Muscle layer of colon (tissue), 2 donors: ENCODE data around the gene GLOD4.
A peak's percentile ranks its signal among the peaks of the same experiment; 100 is the strongest.
"Not testable (repeated sequence)": the region's sequence is repeated elsewhere in the genome, so short reads cannot be mapped to it uniquely, and the experiment has no call there.

Experiments used
- H3K27ac ChIP-seq: one replicate; pipeline ENCODE4 v1.7.0; 2013; ENCODE audit warnings: low read depth, mild to moderate bottlenecking, low read length, moderate library complexity
- H3K27me3 ChIP-seq, 2 donors: one replicate each; pipeline ENCODE4 v1.7.0; 2013; ENCODE audit warnings: low read length in 2 of 2, mild to moderate bottlenecking in 2 of 2; ENCODE audit not compliant: insufficient read depth in 2 of 2, control insufficient read depth in 1 of 2
- H3K36me3 ChIP-seq: one replicate; pipeline ENCODE4 v1.7.0; 2013; ENCODE audit warnings: mild to moderate bottlenecking, low read length; ENCODE audit not compliant: insufficient read depth
- H3K4me1 ChIP-seq: one replicate; pipeline ENCODE4 v1.7.0; 2013; ENCODE audit warnings: mild to moderate bottlenecking, low read length; ENCODE audit not compliant: insufficient read depth
- H3K4me3 ChIP-seq, 2 donors: one replicate each; pipeline ENCODE4 v1.7.0; 2013; ENCODE audit warnings: low read length in 2 of 2, low read depth in 1 of 2, mild to moderate bottlenecking in 1 of 2, moderate library complexity in 1 of 2
- H3K9ac ChIP-seq: one replicate; pipeline ENCODE4 v1.7.0; 2013; ENCODE audit warnings: low read length
- H3K9me3 ChIP-seq: one replicate; pipeline ENCODE4 v1.7.0; 2013; ENCODE audit warnings: mild to moderate bottlenecking, low read length
- donor health status: abdominal sarcoma.
- donor health status: Adenocarcinoma of cecum.

Gene GLOD4

GRCh38 chr17:812638-813204, 30.6 kb upstream of the GLOD4 start:
- no peak overlapping the region for H3K27ac ChIP-seq
- peaks cover 26% of the 10 kb centered on the region for H3K36me3 ChIP-seq

GRCh38 chr17:811051-811784, 29.1 kb upstream of the GLOD4 start:
- peaks cover 5% of the 10 kb centered on the region for H3K4me1 ChIP-seq
- peak overlapping the region; percentile 63 for H3K27ac ChIP-seq
- H3K27me3 ChIP-seq, result no peaks in the 10 kb centered on the region
- H3K36me3 ChIP-seq, result peaks cover 30% of the 10 kb centered on the region
- H3K4me3 ChIP-seq, result no peak overlapping the region
- H3K9ac ChIP-seq, result no peak overlapping the region
- no peaks in the 10 kb centered on the region for H3K9me3 ChIP-seq

More at GRCh38 chr17:812638-813204, 30.6 kb upstream of the GLOD4 start:
- Histone ChIP-seq H3K27me3 (no peaks in the 10 kb centered on the region), H3K4me1 (peaks cover 5% of the 10 kb centered on the region), H3K9me3 (no peaks in the 10 kb centered on the region), H3K4me3 (no peak overlapping the region), H3K9ac (no peak overlapping the region)

GRCh38 chr17:807523-808294, 25.6 kb upstream of the GLOD4 start:
- H3K9ac ChIP-seq, result no peak overlapping the region
- no peak overlapping the region for H3K27ac ChIP-seq
- no peaks in the 10 kb centered on the region for H3K27me3 ChIP-seq
- H3K4me1 ChIP-seq, result peaks cover 5% of the 10 kb centered on the region
- no peak overlapping the region for H3K4me3 ChIP-seq
- peaks cover 24% of the 10 kb centered on the region for H3K36me3 ChIP-seq
- H3K9me3 ChIP-seq, result no peaks in the 10 kb centered on the region

- Histone ChIP-seq H3K36me3 (peaks cover 18% of the 10 kb centered on the region), H3K4me1 (peaks cover 5% of the 10 kb centered on the region), H3K9ac (no peak overlapping the region), H3K9me3 (no peaks in the 10 kb centered on the region), H3K27me3 (no peaks in the 10 kb centered on the region), H3K4me3 (no peak overlapping the region), H3K27ac (no peak overlapping the region)
These were observed 24.9 kb upstream of the GLOD4 start for GRCh38 chr17:806781-807522.

GRCh38 chr17:806346-806745, 24.3 kb upstream of the GLOD4 start:
- H3K4me3 ChIP-seq, result no peak overlapping the region
- H3K27me3 ChIP-seq, result no peaks in the 10 kb centered on the region
- peaks cover 21% of the 10 kb centered on the region for H3K36me3 ChIP-seq
- peaks cover 5% of the 10 kb centered on the region for H3K4me1 ChIP-seq
- no peak overlapping the region for H3K9ac ChIP-seq
- no peaks in the 10 kb centered on the region for H3K9me3 ChIP-seq
- H3K27ac ChIP-seq, result no peak overlapping the region

GRCh38 chr17:805886-806285, 23.8 kb upstream of the GLOD4 start:
- not testable (repeated sequence) for H3K9me3 ChIP-seq, H3K27ac ChIP-seq, H3K4me1 ChIP-seq, H3K27me3 ChIP-seq, H3K9ac ChIP-seq, H3K4me3 ChIP-seq
- peaks cover 21% of the 10 kb centered on the region for H3K36me3 ChIP-seq

- no peaks in the 10 kb centered on the region for H3K4me1 ChIP-seq
- H3K4me3 ChIP-seq, result no peak overlapping the region
- peaks cover 28% of the 10 kb centered on the region for H3K36me3 ChIP-seq
- no peak overlapping the region for H3K27ac ChIP-seq
- no peaks in the 10 kb centered on the region for H3K27me3 ChIP-seq
- no peak overlapping the region for H3K9ac ChIP-seq
- H3K9me3 ChIP-seq, result no peaks in the 10 kb centered on the region
These were observed 22.7 kb upstream of the GLOD4 start for GRCh38 chr17:804541-805435.

- Histone ChIP-seq H3K4me1 (no peaks in the 10 kb centered on the region), H3K9ac (no peak overlapping the region), H3K27ac (no peak overlapping the region), H3K27me3 (no peaks in the 10 kb centered on the region), H3K4me3 (no peak overlapping the region), H3K36me3 (peaks cover 35% of the 10 kb centered on the region), H3K9me3 (no peaks in the 10 kb centered on the region)
These were observed 21.1 kb upstream of the GLOD4 start for GRCh38 chr17:802901-803881.

- no peak overlapping the region for H3K4me3 ChIP-seq
- H3K36me3 ChIP-seq, result peaks cover 35% of the 10 kb centered on the region
- H3K9ac ChIP-seq, result no peak overlapping the region
- no peaks in the 10 kb centered on the region for H3K27me3 ChIP-seq
- no peaks in the 10 kb centered on the region for H3K9me3 ChIP-seq
- H3K4me1 ChIP-seq, result no peaks in the 10 kb centered on the region
- no peak overlapping the region for H3K27ac ChIP-seq
These were observed 20.4 kb upstream of the GLOD4 start for GRCh38 chr17:802481-802880.

- Histone ChIP-seq H3K9me3 (no peaks in the 10 kb centered on the region), H3K4me3 (no peak overlapping the region), H3K9ac (no peak overlapping the region), H3K27me3 (no peaks in the 10 kb centered on the region), H3K27ac (no peak overlapping the region), H3K36me3 (peaks cover 29% of the 10 kb centered on the region), H3K4me1 (no peaks in the 10 kb centered on the region)
These were observed 19.6 kb upstream of the GLOD4 start for GRCh38 chr17:801660-802059.
